ENCODE results near the gene PNRC2. TPM values are rescaled to one million over a fixed set of nuclear protein-coding genes. Genes with fewer than 3 reads are reported as not detected.

The PNRC2 gene
- total RNA-seq, 1 donor from 2014 or later, result 134 TPM

GRCh38 chr1:23914921-23915320, 44.7 kb upstream of the PNRC2 start:
- H3K9me3 Mint-ChIP-seq, result no peaks in the 10 kb centered on the region
- H3K4me3 Mint-ChIP-seq, result no peak overlapping the region
- DNase-seq (ENCODE audit: low spot score in 2 of 2, unreplicated experiment in 2 of 2), result no peak
- peaks cover 6% of the 10 kb centered on the region for H3K4me1 Mint-ChIP-seq
- H3K36me3 Mint-ChIP-seq, result no peaks in the 10 kb centered on the region
- no peak overlapping the region for H3K27ac Mint-ChIP-seq
- no peak for TF ChIP-seq CTCF (IDR thresholded peaks at IDR 0.05; ENCODE audit: unreplicated experiment)
- H3K27me3 Mint-ChIP-seq (ENCODE audit: low read depth), result no peaks in the 10 kb centered on the region

DNA sequence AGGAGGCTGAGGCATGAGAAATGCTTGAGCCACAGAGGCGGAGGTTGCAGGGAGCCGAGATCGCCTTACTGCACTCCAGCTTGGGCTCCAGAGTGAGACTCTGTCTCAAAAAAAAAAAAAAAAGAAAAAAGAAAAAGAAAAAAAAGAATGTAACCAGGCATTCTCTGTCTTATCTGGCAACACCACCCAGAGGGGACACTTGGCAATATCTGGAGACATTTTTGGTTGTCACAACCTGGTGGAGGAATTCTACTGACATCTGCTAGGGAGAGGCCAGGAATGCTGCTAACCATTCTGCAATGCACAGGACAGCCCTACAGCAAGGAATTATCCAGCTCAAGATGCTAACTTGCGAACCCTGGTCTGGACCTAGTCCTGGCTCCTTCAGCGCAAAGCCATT, 44.2 kb upstream of the PNRC2 start:
- Mint-ChIP-seq H3K27ac (no peak overlapping the region), H3K27me3 (ENCODE audit: low read depth) (no peaks in the 10 kb centered on the region), H3K9me3 (no peaks in the 10 kb centered on the region), H3K4me1 (peaks cover 11% of the 10 kb centered on the region), H3K36me3 (no peaks in the 10 kb centered on the region), H3K4me3 (no peak overlapping the region)
- DNase-seq (ENCODE audit: low spot score in 2 of 2, unreplicated experiment in 2 of 2), result no peak
- no peak for TF ChIP-seq CTCF (IDR thresholded peaks at IDR 0.05; ENCODE audit: unreplicated experiment)

DNA sequence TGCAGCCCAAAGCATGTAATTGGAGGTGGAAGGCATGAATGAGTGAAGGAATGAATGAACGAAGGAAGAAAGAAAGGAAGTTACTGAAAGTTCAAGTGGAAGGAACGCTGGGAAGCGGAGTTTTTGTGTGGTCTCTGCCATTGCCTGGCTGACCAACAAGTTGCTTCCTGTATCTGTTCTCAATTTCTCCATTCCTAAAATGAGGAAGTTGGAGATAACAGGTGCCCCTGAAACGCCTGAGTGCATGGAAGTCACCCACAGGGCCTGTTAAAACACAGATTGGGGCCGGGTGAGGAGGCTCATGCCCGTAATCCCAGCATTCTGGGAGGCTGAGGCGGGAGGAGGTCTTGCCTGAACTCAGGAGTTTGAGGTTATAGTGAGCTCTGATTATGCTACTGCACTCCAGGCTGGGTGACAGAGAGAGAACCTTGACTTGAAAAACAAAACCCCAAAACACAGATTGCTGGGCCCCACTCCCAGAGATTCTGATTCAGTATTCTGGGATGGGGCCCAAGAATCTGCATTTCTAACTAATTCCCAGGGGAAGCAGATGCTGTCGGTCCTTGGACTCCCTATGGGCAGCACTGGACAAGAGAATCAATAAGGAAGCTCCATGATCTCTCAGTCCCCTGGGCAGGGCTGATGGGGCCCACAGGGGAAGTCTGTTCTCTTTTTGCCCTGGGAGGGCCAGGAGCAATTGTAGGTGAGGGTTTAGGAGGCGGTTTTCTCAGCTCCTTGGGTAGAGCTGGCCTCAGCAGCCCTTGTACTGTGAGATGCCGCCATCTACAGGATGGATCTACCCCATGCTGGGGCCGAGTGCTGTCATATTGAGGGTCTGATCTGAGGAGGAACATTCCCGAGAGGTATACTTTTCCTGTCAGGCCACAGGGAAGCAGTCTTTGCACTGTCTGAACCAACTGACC, 43.2 kb upstream of the PNRC2 start:
- H3K36me3 Mint-ChIP-seq, result no peaks in the 10 kb centered on the region
- H3K4me1 Mint-ChIP-seq, result peaks cover 17% of the 10 kb centered on the region
- no peak overlapping the region for H3K4me3 Mint-ChIP-seq
- no peaks in the 10 kb centered on the region for H3K9me3 Mint-ChIP-seq
- H3K27ac Mint-ChIP-seq, result peak overlapping the region; percentile 88
- no peaks in the 10 kb centered on the region for H3K27me3 Mint-ChIP-seq (ENCODE audit: low read depth)
- DNase-seq (ENCODE audit: low spot score in 2 of 2, unreplicated experiment in 2 of 2), result peak; percentile 32 to 73
- TF ChIP-seq CTCF (IDR thresholded peaks at IDR 0.05; ENCODE audit: unreplicated experiment), result peak; percentile 30

GRCh38 chr1:23922321-23922943, 37.2 kb upstream of the PNRC2 start:
- no peak for DNase-seq (ENCODE audit: low spot score in 2 of 2, unreplicated experiment in 2 of 2)
- Mint-ChIP-seq H3K27ac (peak overlapping the region; percentile 85), H3K9me3 (no peaks in the 10 kb centered on the region), H3K4me1 (peaks cover 23% of the 10 kb centered on the region), H3K27me3 (ENCODE audit: low read depth) (no peaks in the 10 kb centered on the region), H3K36me3 (no peaks in the 10 kb centered on the region), H3K4me3 (no peak overlapping the region)
- no peak for TF ChIP-seq CTCF (IDR thresholded peaks at IDR 0.05; ENCODE audit: unreplicated experiment)

- TF ChIP-seq CTCF (IDR thresholded peaks at IDR 0.05; ENCODE audit: unreplicated experiment), result no peak
- DNase-seq (ENCODE audit: low spot score in 2 of 2, unreplicated experiment in 2 of 2), result no peak
- Mint-ChIP-seq H3K27me3 (ENCODE audit: low read depth) (no peaks in the 10 kb centered on the region), H3K4me1 (peaks cover 23% of the 10 kb centered on the region), H3K27ac (peak overlapping the region; percentile 25), H3K4me3 (no peak overlapping the region), H3K9me3 (no peaks in the 10 kb centered on the region), H3K36me3 (no peaks in the 10 kb centered on the region)
Measured at GRCh38 chr1:23923592-23924499, 35.8 kb upstream of the PNRC2 start.

Data from mesothelial cell of epicardium (in vitro differentiated cells).